H7 (cell line): ENCODE results near the gene PRIMA1. TPM values are rescaled to one million over a fixed set of nuclear protein-coding genes. Genes with fewer than 3 reads are reported as not detected.
A peak's percentile ranks its signal among the peaks of the same experiment; 100 is the strongest.

ENCODE experiments used
- DNase-seq: peaks from one replicate; pipeline ENCODE4 v3.0.0; 2012
- H3K27me3 ChIP-seq: 2 replicates; pipeline ENCODE4 v1.6.0; 2011; ENCODE audit warnings: mild to moderate bottlenecking, low read length; ENCODE audit not compliant: control insufficient read depth, insufficient read depth
- H3K36me3 ChIP-seq: replicated peaks from 2 replicates; pipeline ENCODE4 v1.5.1; 2011; ENCODE audit warnings: low read length; ENCODE audit not compliant: control insufficient read depth, insufficient read depth
- H3K4me3 ChIP-seq: 2 replicates; pipeline ENCODE4 v1.5.1; 2011; ENCODE audit warnings: low read depth, mild to moderate bottlenecking, control low read depth, low read length, moderate library complexity; ENCODE audit not compliant: insufficient read depth
- total RNA-seq: library from RNA; depleted of rRNA; stranded (reverse); fragments of >200 nt; shearing (Covaris generic); gene quantifications from 2 replicates; pipeline ENCODE4 v1.2.3, GENCODE V29; 2014

The PRIMA1 gene
- total RNA-seq, 1 experiment from 2014 or later: 1.4 TPM

DNA sequence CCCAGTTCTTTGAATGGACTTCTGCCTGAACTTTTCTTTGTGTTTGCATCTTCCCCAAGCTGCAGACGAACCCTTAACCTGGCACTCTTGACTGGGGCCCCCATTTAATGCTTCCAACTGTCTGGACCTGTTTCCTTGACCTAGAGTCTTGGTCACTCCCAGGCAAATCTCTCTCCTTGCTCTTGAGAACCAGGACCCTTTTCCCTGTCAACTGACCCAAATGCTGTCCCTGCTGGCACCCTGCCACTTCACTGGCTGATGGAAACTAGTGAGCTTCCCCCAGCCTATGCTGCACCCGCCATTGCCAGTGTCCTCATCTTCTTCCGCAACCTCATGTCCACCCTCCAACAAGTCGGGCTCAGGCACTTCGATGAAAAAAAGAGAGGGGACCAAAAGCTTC, 79.5 kb downstream of the PRIMA1 start:
- DNase-seq: no peak
- H3K27me3 ChIP-seq: no peaks in the 10 kb centered on the region
- no peak overlapping the region for H3K4me3 ChIP-seq
- no peaks in the 10 kb centered on the region for H3K36me3 ChIP-seq

DNA sequence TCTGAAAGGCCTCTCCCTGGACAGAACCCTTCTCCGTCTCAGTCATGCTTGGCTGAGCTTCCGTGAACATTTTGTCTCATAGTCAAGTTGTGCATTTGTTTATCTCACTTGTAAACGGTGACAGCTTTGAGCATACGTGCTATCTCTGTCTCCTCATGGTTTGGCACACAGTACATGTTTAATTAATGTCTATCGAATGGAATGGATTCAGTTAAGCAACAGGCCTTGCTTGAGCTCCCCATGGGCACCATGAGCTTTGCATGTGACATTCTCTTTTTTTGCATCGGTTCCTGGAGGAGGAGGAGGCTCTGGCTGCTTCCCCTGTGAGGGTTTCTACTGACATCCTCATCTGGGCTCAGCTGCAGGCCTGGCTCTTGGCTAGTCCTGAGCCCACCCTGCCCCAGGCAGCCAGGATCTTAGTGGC, 80.0 kb downstream of the PRIMA1 start:
- H3K4me3 ChIP-seq: no peak overlapping the region
- DNase-seq: peak; percentile 10
- H3K36me3 ChIP-seq: no peaks in the 10 kb centered on the region
- no peaks in the 10 kb centered on the region for H3K27me3 ChIP-seq

DNA sequence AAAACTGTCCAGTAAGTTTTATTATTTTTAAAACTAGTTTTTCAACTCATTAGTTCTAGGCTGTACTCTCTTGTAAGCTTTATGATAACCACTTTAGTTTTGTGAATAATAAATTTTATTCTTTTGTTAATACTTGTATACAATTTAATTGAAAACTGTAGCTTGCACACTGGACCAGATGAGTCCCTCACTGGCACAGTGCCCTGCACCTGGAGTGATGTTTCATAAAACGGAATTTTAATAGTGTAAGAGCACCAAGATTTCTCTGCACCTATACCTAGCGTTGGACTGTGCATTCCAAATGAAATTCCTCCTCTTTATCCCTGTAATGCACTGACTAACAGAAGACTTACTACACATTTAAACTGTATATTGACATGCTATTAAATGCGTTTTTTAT, 80.8 kb downstream of the PRIMA1 start:
- Histone ChIP-seq H3K4me3 (no peak overlapping the region), H3K27me3 (no peaks in the 10 kb centered on the region), H3K36me3 (no peaks in the 10 kb centered on the region)
- no peak for DNase-seq

DNA sequence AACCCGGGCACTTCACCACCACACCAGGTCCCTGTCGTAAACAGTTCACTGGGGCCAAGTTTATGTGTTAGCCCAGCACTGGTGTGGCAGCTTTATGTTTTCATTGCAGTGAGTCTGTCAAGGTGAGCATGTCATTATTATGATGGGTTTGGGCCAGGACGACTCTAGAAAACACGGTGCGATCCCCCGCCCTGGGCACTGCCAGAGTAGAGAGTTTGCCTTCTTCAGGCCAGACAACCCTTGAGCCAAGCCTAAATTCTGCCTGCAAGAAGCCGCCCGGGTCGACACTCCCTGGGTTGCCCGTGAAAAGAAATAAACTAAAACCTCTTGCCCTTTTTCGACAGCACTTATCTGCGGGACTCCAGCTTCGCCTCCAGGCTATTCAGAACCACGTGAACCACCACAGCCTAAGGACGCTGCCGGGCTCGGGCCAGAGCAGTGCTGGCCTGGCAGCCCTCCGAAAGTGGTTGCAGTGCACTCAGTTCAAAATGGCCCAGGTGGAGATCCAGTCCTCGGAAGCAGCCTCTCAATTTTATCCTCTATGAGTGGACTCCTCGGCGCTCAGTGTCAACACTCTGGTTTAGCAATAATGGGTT, 81.8 kb downstream of the PRIMA1 start:
- Histone ChIP-seq H3K27me3 (no peaks in the 10 kb centered on the region), H3K36me3 (no peaks in the 10 kb centered on the region), H3K4me3 (no peak overlapping the region)
- DNase-seq: peak; percentile 12

DNA sequence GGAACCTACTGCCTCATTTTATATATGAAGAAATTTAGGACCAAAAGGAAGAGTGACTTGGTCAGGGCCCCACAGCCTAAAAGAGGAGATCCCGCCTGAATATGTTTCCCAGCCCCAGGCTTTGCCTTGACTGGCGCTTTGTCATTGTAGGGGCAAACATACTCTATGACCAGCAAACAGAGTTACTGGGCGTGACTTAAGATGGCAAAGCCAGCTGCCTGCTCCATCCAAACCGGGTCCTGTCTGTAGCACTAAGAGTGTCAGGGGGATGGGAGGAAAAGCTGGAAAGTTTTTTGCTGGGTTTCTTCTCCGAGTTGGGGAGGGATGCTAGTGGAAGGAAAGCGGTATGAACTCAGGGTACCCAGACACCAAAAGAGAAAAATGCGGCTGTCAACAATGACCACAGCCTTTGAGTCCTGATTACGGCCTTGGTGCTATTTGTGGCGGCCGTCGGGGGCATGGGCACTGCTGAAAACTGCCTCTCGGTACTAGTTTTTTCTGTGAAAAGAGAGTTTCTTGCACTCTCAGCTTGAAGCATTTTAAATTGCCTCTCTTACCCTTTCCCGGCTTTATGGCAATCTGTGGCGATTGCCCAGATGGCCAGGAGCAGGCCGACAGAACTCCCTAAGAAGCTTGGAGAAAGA, 82.7 kb downstream of the PRIMA1 start:
- Histone ChIP-seq H3K36me3 (no peaks in the 10 kb centered on the region), H3K4me3 (no peak overlapping the region), H3K27me3 (no peaks in the 10 kb centered on the region)
- no peak for DNase-seq

DNA sequence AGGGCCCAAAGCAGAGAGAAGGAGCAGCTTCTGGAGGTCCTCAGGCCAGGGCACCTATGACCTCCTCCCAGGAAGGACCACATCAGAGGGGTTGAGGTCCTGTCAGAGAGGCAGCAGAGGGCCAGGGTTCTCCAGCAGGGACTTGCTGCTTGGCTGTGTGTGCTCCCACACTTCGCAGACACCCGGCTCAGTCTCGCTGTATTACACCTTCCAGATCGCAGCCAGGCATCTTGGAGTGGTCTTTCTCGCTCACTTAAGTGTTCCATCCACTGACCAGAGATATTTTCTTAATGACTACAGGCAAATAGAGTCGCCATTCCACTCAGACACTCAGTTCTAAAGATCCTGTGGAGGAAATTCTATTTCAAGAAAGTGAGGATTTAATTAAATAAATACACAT, 84.3 kb downstream of the PRIMA1 start:
- H3K36me3 ChIP-seq: no peaks in the 10 kb centered on the region
- H3K27me3 ChIP-seq: no peaks in the 10 kb centered on the region
- DNase-seq: no peak
- H3K4me3 ChIP-seq: no peak overlapping the region

DNA sequence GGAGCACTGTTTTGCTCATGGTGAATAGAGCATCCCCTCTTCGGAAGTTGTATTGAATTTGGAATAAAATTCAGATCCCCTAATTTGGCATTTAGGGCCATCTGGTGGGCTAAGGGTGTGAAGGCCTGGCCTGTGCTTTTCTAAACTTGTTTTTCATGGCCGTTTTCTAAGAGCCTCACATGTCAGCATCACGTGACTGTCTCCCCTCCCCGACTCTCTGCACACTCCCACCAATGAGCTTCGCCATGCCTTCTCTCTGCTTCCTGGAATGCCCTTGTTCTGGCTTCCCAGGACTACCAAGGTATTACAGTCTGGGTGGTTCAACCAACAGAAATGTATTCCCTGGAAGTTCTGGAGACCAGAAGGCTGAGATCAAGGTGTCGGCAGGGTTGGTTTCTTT, 85.3 kb downstream of the PRIMA1 start:
- Histone ChIP-seq H3K27me3 (no peaks in the 10 kb centered on the region), H3K4me3 (no peak overlapping the region), H3K36me3 (no peaks in the 10 kb centered on the region)
- peak; percentile 30 for DNase-seq

DNA sequence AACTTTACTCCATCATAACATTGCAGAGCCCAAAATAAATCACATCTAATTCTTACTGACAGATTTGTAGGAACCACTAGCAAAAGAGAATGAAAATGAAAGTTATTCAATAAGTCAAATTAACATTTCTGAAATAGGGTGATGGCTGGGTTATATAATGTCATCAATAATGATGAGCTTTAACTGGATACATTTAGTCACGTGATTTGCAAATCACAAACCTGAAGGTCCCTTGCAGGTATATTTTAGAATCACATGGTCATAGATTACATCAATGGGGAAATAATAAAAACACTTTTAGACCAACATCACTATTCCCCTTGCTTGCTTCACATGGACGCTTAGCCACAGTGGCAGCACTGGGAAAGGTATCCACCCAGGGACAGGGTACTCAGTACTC, 86.7 kb downstream of the PRIMA1 start:
- Histone ChIP-seq H3K4me3 (no peak overlapping the region), H3K27me3 (no peaks in the 10 kb centered on the region), H3K36me3 (no peaks in the 10 kb centered on the region)
- DNase-seq: no peak

DNA sequence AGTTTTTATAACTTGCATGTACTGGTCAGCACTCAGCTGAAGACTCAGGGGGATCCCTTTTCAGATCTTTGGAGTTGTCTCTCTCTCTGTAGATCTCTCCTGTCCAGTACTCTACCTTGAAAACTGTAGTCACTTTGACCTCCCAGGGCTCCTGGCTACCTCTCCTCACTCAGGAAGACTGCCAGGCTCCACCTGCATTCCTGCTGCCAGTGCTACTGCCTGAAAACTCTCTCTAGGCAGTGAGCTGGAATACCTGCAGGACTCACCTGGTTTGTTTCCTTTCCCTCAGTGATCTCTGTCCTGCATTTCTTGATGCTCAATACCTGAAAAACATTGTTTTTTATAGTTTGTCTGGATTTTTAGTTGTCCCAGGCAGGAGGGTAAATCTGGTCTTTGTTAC, 87.4 kb downstream of the PRIMA1 start:
- no peaks in the 10 kb centered on the region for H3K36me3 ChIP-seq
- no peaks in the 10 kb centered on the region for H3K27me3 ChIP-seq
- DNase-seq: peak; percentile 24
- no peak overlapping the region for H3K4me3 ChIP-seq

DNA sequence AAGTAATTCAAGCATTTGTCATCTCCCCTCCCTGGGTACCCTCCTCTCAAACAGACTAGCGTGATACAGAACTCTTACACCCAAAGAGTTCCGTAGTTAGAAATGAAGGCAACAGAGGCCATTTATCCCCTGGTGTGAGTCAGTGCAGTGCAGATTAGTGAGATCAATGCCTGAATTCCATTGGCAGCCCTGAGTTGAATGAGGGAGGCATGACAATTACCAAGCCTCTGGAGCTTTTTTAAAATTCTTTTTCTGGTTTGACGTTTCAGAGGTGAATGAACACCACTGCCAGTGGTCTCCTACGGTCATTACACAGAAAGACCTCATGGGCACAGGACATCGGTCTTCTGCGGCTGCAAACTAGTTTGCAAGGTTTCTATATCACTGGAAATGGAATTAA, 94.4 kb downstream of the PRIMA1 start:
- no peak for DNase-seq

DNA sequence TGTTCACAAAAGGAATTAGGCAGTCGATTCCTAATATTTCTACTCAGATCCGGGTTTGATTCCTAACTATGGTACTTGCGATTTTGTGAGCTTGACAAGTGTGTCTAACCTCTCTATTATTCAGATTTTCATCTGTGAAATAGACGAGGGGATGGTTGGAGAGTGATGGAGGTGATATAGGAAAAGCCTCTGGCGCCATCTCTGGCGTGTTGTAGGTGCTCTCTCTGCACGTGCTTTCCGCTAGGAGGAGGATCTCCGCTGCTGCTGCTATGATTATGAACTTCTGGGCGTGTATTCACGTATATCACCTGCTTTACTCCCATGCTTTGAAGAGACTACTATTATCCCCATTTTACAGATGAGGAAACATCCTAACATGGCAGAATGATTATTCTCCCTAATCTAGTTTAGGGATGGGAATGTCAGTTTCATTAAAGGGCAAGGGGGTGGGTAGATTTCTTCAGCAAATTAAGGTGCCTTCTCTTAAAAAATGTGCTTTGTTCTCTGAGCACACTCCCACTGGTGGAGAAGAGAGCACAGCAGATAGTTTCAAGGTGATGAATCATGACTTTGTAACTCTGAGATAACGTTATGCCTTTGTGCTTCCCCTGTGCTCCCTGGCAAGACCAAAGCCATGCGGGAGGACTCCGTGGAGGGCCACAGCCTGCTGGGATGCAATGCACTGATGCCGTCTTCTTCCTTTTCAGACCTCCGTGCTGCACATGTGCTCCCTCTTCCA, 97.1 kb downstream of the PRIMA1 start:
- DNase-seq: no peak
- no peak overlapping the region for H3K4me3 ChIP-seq
- H3K27me3 ChIP-seq: no peaks in the 10 kb centered on the region
- no peaks in the 10 kb centered on the region for H3K36me3 ChIP-seq

More for the DNA sequence above, 94.4 kb downstream of the PRIMA1 start:
- Histone ChIP-seq H3K36me3 (no peaks in the 10 kb centered on the region), H3K27me3 (no peaks in the 10 kb centered on the region), H3K4me3 (no peak overlapping the region)

DNA sequence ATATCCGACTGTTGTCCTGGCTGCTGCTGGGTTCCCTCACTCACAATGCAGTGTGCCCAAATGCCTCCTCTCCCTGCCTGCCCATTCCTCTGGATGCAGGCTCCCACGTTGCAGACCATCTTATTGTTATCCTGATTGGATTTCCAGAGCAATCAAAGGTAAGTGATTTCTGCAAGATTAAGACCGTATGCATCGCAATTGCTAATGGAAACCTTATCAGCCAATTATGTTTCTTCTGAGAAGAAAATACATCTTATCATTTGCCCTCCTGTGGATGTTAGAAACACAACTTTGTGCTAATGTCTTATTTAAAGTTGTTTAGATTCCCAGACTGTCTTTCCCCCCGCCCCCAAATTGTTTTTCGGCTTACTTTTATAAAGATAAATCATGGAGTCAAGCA, 98.1 kb downstream of the PRIMA1 start:
- Histone ChIP-seq H3K4me3 (no peak overlapping the region), H3K27me3 (no peaks in the 10 kb centered on the region)
- DNase-seq: no peak

DNA sequence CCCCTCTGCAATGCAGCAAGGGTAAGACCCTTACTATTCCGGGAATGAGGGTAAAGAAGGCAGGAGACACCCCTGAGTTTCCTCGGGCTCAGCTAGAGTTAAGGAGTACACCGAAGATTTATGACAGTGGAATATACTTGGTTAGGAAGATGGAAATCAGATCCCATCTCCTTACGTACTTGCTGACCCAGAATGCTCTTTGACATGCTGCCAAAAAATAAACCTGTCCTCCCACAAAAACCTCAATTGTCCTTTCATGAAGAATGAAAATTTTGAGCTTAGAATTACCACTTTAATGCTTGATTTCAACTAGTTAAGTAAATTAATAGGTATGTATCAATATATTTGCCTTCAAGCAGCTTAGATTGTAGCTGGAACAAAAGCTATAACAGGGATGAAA, 99.5 kb downstream of the PRIMA1 start:
- no peak overlapping the region for H3K4me3 ChIP-seq
- no peaks in the 10 kb centered on the region for H3K36me3 ChIP-seq
- DNase-seq: no peak
- H3K27me3 ChIP-seq: no peaks in the 10 kb centered on the region

More for the DNA sequence above, 98.1 kb downstream of the PRIMA1 start:
- no peaks in the 10 kb centered on the region for H3K36me3 ChIP-seq

DNA sequence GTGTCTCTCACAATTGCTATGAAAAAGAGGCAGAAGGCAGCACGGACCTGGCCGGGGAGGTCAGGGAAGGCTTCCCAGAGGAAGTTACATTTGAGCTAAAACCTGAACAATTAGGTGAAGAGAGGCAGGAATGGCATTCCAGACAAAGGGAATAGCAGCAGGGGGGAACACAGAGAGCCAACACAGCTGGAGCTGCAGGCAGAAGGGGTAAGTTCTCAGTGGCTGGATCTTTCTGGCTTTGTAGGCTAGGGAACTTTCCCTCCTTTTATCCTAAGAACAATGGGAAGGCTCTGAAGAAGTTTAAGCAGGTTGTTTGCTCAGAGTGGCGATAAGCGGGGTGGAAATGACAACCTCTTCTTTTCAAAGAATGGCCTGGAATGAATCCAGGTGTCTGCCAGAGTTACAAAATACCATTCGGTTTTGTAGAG, 100.0 kb downstream of the PRIMA1 start:
- Histone ChIP-seq H3K27me3 (no peaks in the 10 kb centered on the region), H3K36me3 (no peaks in the 10 kb centered on the region), H3K4me3 (no peak overlapping the region)
- DNase-seq: peak; percentile 56

DNA sequence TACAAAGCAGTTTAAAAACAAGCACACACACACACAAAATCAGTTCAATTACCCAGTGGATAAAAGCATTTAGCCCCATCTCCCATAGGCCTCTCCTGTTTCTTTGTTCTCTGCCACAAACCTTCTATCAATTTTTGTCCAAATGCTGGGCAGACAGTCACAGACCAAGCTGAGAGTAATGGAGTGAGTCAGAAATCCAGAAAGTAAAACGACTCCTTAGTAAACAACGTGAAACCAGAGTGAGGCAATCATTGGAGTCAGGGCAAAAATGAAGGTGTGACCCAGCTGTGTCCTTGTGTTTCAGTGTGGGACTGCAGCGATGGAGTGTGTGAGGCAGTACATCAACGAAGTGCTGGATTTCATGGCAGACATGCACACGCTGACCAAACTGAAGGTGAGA, 102.0 kb downstream of the PRIMA1 start:
- Histone ChIP-seq H3K27me3 (no peaks in the 10 kb centered on the region), H3K4me3 (no peak overlapping the region)
- no peak for DNase-seq

More for the DNA sequence above, 102.0 kb downstream of the PRIMA1 start:
- no peaks in the 10 kb centered on the region for H3K36me3 ChIP-seq
